ENCODE measurements around the gene MAST4.

DNA sequence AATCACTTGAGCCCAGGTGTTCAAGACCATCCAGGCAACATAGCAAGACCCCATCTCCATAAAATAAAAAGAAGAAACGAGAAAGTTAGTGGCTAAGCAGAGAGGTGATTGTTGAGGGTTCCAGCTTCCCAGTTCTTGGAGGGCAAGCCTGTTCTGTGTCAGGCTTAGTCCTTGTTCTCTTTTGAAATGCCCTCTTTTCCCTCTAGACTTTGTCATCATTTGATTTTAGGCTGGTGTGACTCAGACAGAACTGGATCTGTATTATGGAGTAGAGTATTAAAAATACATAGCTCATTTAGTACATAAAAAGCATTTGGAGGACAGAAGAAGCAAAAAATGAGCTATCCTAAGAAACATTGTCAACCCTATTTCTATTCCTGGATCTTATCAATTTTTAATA lies 441.0 kb downstream of the MAST4 start:
- TF ChIP-seq TAF1 (IDR thresholded peaks at IDR 0.05; ENCODE audit: low read depth, low read length) (no peak), POLR2A (IDR thresholded peaks at IDR 0.05; ENCODE audit: low read depth, low read length) (no peak), POU2F2 (IDR thresholded peaks at IDR 0.05; ENCODE audit: low read depth, low read length) (no peak), POLR2AphosphoS5 (IDR thresholded peaks at IDR 0.05; ENCODE audit: low read depth, low read length) (no peak)

Measured in GM12891 (cell line).